ENCODE measurements around the gene THRB. TPM values are rescaled to one million over a fixed set of nuclear protein-coding genes. Genes with fewer than 3 reads are reported as not detected.

The THRB gene
- total RNA-seq, 4 donors from 2014 or later, result 19.8 to 25.8 (median 23.4) TPM

DNA sequence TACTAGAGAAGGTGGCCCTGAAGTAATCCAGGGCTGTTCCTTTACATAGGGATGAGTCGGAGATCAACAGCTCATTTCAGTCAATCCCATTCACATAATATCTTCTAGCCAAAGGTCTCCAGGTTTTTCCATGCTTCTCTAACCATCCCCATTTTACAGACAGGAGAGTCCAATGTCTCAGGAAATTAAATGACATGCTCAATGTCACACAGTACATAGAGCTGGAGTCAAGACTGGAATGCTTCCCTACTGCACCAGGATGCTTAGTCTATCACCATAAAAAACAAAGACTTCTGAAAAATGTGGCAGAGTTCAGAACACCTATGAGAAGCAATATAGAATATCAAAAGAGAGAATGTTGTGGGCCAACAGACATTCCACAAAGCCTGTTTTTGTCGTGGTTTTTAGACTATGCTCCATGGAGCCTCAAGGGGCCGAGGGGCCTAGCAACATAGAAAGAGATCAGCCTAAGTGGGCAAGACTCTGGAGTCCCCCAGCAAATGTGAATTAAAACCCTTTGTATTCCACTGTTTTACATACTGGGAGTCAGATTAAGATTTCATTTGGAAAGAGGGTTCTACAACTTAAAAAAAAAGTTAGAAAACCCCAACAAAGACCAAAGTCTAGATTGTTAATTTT lies 122.0 kb downstream of the THRB start:
- intact Hi-C loops (cut with DNase I; ENCODE audit: low total_unique reads), result no loop called here
- WGBS, 2 donors, result 82 to 85% methylated on average over 3 of the region's 3 CpGs
- no peak for TF ChIP-seq POLR2A (IDR thresholded peaks at IDR 0.05)
- TF ChIP-seq, protein P1, sequence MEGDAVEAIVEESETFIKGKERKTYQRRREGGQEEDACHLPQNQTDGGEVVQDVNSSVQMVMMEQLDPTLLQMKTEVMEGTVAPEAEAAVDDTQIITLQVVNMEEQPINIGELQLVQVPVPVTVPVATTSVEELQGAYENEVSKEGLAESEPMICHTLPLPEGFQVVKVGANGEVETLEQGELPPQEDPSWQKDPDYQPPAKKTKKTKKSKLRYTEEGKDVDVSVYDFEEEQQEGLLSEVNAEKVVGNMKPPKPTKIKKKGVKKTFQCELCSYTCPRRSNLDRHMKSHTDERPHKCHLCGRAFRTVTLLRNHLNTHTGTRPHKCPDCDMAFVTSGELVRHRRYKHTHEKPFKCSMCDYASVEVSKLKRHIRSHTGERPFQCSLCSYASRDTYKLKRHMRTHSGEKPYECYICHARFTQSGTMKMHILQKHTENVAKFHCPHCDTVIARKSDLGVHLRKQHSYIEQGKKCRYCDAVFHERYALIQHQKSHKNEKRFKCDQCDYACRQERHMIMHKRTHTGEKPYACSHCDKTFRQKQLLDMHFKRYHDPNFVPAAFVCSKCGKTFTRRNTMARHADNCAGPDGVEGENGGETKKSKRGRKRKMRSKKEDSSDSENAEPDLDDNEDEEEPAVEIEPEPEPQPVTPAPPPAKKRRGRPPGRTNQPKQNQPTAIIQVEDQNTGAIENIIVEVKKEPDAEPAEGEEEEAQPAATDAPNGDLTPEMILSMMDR (IDR thresholded peaks at IDR 0.05), result no peak
- DNase-seq (ENCODE audit: low spot score in 2 of 2), result no peak
- no peak overlapping the region for H3K4me3 ChIP-seq (ENCODE audit: low read depth, poor library complexity, severe bottlenecking)

DNA sequence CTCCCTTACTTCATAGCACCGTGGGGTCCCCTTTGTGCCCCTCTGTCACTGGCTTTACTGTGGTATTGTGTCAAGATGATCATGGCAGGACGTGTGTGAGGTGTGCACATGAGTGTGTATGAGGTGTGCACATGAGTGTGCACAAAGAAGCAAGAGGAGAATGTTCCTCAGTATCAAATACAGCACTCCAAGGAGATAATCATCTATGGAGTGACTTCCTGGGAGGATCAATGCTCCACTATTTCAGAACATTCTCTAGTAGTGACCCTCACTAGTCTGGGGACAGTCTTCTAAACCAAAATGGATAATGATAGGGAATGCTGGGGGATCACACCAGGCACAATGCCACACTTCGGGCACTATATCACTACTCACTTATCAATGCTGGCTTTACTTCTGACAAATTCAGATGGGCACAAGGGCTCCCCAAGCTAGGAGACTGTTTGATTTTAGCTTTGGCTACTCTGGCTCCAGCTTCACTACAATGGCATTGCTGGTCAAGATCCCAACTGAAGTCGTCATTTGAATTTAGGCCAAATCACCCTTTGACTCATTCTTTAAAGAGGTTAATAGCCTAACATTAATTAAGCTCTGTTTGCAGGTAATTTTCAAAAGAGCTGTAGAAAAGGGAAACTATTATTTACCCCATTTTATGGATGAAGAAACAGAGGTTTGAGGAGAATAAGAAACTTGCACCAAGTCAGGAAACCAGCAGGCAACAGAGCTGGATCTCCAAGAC lies 124.1 kb downstream of the THRB start:
- H3K4me3 ChIP-seq (ENCODE audit: low read depth, poor library complexity, severe bottlenecking), result no peak overlapping the region
- intact Hi-C loops (cut with DNase I; ENCODE audit: low total_unique reads), result no loop called here
- WGBS, 2 donors, result 67 to 70% methylated on average over 4 of the region's 4 CpGs
- DNase-seq (ENCODE audit: low spot score in 2 of 2), result no peak
- TF ChIP-seq POLR2A (IDR thresholded peaks at IDR 0.05), result no peak
- TF ChIP-seq, protein P1 (IDR thresholded peaks at IDR 0.05), result no peak

DNA sequence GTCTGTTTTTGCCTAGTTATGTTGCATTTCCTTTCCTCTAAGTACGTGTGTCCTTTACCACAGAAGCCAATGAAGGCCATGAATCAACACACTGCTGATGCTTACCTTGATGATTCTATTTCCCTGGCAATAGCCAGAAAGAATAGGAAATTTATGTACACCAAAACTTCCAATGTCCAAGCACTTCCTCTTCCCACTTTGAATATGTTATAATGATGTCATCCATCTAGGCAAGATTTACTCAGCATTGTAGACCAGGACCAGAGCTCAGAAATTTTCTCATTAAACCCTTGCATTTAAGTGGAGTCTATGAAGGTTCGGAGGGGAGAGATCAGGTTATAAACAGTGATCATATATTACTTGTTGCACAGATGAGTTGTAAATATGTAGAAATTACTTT lies 126.0 kb downstream of the THRB start:
- intact Hi-C loops (cut with DNase I; ENCODE audit: low total_unique reads), result no loop called here
- 62 to 97% methylated on average over 2 of the region's 2 CpGs for WGBS, 2 donors

DNA sequence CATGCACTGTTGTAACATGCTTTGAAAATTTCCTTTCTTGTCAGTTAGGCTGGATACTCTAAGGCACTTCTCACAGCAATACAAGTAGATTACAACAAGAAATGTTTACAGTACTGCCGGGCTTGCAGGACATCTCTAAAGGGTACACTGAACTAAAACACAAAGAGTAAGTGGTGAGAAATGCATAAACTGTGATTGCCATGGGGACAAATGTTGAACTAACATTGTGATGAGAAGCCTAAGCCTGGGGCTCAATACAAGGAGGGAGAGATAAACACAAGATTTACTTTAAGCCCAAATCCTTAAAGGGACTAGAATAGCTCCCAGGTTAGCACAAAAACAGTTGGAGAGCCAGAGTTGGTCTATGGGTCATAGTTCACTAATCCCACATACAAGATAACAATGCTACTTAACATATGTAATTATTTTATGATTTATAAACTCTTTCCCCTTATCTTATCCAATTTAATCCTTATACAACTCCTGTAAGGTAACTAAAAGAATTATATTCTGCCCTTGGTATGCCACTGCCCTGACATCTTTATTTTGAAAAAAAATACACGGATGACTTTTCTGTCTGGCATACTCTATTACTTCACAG lies 126.9 kb downstream of the THRB start:
- no peak overlapping the region for H3K4me3 ChIP-seq (ENCODE audit: low read depth, poor library complexity, severe bottlenecking)
- DNase-seq (ENCODE audit: low spot score in 2 of 2), result no peak
- WGBS, 2 donors, result 68 to 78% methylated on average over 2 of the region's 2 CpGs
- TF ChIP-seq, protein P1 (IDR thresholded peaks at IDR 0.05), result no peak
- no peak for TF ChIP-seq POLR2A (IDR thresholded peaks at IDR 0.05)
- intact Hi-C loops (cut with DNase I; ENCODE audit: low total_unique reads), result no loop called here

More for the DNA sequence above, 126.0 kb downstream of the THRB start:
- DNase-seq (ENCODE audit: low spot score in 2 of 2), result no peak
- no peak overlapping the region for H3K4me3 ChIP-seq (ENCODE audit: low read depth, poor library complexity, severe bottlenecking)
- TF ChIP-seq, protein P1 (IDR thresholded peaks at IDR 0.05), result no peak
- TF ChIP-seq POLR2A (IDR thresholded peaks at IDR 0.05), result no peak

DNA sequence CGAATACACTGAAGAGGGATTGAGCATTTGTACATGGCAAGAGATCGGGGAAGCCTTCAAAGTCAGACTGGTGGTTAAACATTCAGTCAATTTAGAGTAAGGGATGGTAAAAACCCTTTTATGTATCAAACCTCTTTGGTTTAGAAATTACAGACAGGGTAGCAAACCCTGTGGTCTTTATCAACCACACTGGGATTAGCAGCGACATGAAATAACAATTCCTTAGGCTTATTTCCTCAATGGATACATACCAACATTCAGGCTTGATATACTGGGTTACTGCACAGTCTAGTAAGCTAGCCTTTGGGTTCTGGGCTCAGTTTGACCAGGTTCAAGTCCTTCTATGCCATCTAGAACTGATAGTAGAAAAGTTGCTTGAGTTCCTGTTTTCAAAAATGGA lies 127.4 kb downstream of the THRB start:
- no peak overlapping the region for H3K4me3 ChIP-seq (ENCODE audit: low read depth, poor library complexity, severe bottlenecking)
- TF ChIP-seq, protein P1 (IDR thresholded peaks at IDR 0.05), result no peak
- no peak for TF ChIP-seq POLR2A (IDR thresholded peaks at IDR 0.05)
- WGBS, 2 donors, result 82 to 89% methylated on average over 3 of the region's 3 CpGs
- DNase-seq (ENCODE audit: low spot score in 2 of 2), result no peak
- intact Hi-C loops (cut with DNase I; ENCODE audit: low total_unique reads), result no loop called here
